Measurements from ENCODE around the gene TMEM128.

TMEM128 gene

GRCh38 chr4:4289941-4290850 is 42.2 kb upstream of the TMEM128 start, which contains the start of the genes LYAR and ZBTB49:
LYAR (minus strand) TSS chr4:4290154; CDS start chr4:4283742, 6,412 bp downstream.
ZBTB49 (plus strand) TSS chr4:4290251; CDS start chr4:4299946, 9,695 bp downstream.
- Histone ChIP-seq H3K9me3 (ENCODE audit: insufficient read depth, low read length) (no peaks in the 10 kb centered on the region), H3K27ac (ENCODE audit: low read length) (peak within 1 kb of the TSS; percentile 39), H3K4me3 (ENCODE audit: low read length) (peak within 1 kb of the TSS; percentile 93), H3K4me1 (ENCODE audit: low read length) (peaks cover 21% of the 10 kb centered on the region), H3K79me2 (ENCODE audit: low read length) (peaks cover 95% of the 10 kb centered on the region), H3K36me3 (replicated peaks; ENCODE audit: low read depth, low read length) (peaks cover 28% of the 10 kb centered on the region), H2AFZ (ENCODE audit: low read depth, low read length) (no peak within 1 kb of the TSS; the same call in 1 of the 2 replicates), H3K9ac (ENCODE audit: low read length) (peak within 1 kb of the TSS; percentile 91), H3K4me2 (ENCODE audit: low read length) (peak within 1 kb of the TSS; percentile 96), H3K27me3 (ENCODE audit: low read depth, low read length) (no peaks in the 10 kb centered on the region), H4K20me1 (ENCODE audit: insufficient read depth, low read length) (peaks cover 11% of the 10 kb centered on the region)
- TF ChIP-seq CTCF (IDR thresholded peaks at IDR 0.05; ENCODE audit: low read depth, low read length) (no peak), EZH2phosphoT487 (IDR thresholded peaks at IDR 0.05; ENCODE audit: low read depth) (no peak)

- Histone ChIP-seq H3K79me2 (ENCODE audit: low read length) (peaks cover 95% of the 10 kb centered on the region), H2AFZ (ENCODE audit: low read depth, low read length) (no peak overlapping the region), H3K4me2 (ENCODE audit: low read length) (peak overlapping the region; percentile 96), H3K27ac (ENCODE audit: low read length) (peak overlapping the region; percentile 39), H3K9ac (ENCODE audit: low read length) (peak overlapping the region; percentile 91), H4K20me1 (ENCODE audit: insufficient read depth, low read length) (peaks cover 11% of the 10 kb centered on the region), H3K27me3 (ENCODE audit: low read depth, low read length) (no peaks in the 10 kb centered on the region), H3K9me3 (ENCODE audit: insufficient read depth, low read length) (no peaks in the 10 kb centered on the region), H3K4me1 (ENCODE audit: low read length) (peaks cover 21% of the 10 kb centered on the region), H3K4me3 (ENCODE audit: low read length) (peak overlapping the region; percentile 93), H3K36me3 (replicated peaks; ENCODE audit: low read depth, low read length) (peaks cover 34% of the 10 kb centered on the region)
- no peak for TF ChIP-seq EZH2phosphoT487 (IDR thresholded peaks at IDR 0.05; ENCODE audit: low read depth)
These were observed 41.5 kb upstream of the TMEM128 start for GRCh38 chr4:4289597-4289940.

DNA sequence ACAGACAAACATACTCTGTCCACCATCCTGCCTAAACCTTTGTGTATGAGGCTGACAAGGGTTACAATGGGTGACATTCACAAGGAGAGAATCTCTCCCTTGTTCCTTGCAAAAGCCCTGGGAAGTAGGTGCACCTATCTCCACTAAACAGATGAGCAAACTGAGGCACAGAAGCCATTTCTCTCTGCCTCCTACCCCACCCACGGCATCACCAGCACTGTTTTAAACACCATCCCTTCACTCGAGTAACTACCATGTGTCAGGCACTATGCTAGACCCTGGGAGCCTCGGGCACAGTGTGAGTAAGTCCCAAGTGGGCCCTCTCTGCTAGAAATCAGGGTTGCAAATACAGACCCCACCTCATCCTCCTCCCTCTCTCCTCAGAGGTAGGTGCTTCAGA is 41.0 kb upstream of the TMEM128 start:
- peaks cover 21% of the 10 kb centered on the region for H3K4me1 ChIP-seq (ENCODE audit: low read length)
- H3K4me2 ChIP-seq (ENCODE audit: low read length): peak overlapping the region; percentile 96
- H3K36me3 ChIP-seq (replicated peaks; ENCODE audit: low read depth, low read length): peaks cover 38% of the 10 kb centered on the region
- TF ChIP-seq CTCF (IDR thresholded peaks at IDR 0.05; ENCODE audit: low read depth, low read length) (no peak), EZH2phosphoT487 (IDR thresholded peaks at IDR 0.05; ENCODE audit: low read depth) (no peak)
- no peaks in the 10 kb centered on the region for H3K27me3 ChIP-seq (ENCODE audit: low read depth, low read length)
- H3K9ac ChIP-seq (ENCODE audit: low read length): peak overlapping the region; percentile 91
- no peak overlapping the region for H2AFZ ChIP-seq (ENCODE audit: low read depth, low read length)
- H3K9me3 ChIP-seq (ENCODE audit: insufficient read depth, low read length): no peaks in the 10 kb centered on the region
- H4K20me1 ChIP-seq (ENCODE audit: insufficient read depth, low read length): peaks cover 11% of the 10 kb centered on the region
- H3K4me3 ChIP-seq (ENCODE audit: low read length): peak overlapping the region; percentile 93
- peak overlapping the region; percentile 39 for H3K27ac ChIP-seq (ENCODE audit: low read length)
- peaks cover 98% of the 10 kb centered on the region for H3K79me2 ChIP-seq (ENCODE audit: low read length)

GRCh38 chr4:4288098-4288497 is 40.1 kb upstream of the TMEM128 start:
- Histone ChIP-seq H3K9me3 (ENCODE audit: insufficient read depth, low read length) (no peaks in the 10 kb centered on the region), H3K4me2 (ENCODE audit: low read length) (no peak overlapping the region), H3K27me3 (ENCODE audit: low read depth, low read length) (no peaks in the 10 kb centered on the region), H4K20me1 (ENCODE audit: insufficient read depth, low read length) (peaks cover 11% of the 10 kb centered on the region), H3K9ac (ENCODE audit: low read length) (no peak overlapping the region), H2AFZ (ENCODE audit: low read depth, low read length) (no peak overlapping the region), H3K36me3 (replicated peaks; ENCODE audit: low read depth, low read length) (peaks cover 44% of the 10 kb centered on the region), H3K79me2 (ENCODE audit: low read length) (peaks cover 92% of the 10 kb centered on the region), H3K4me1 (ENCODE audit: low read length) (peaks cover 21% of the 10 kb centered on the region), H3K27ac (ENCODE audit: low read length) (no peak overlapping the region), H3K4me3 (ENCODE audit: low read length) (no peak overlapping the region)
- no peak for TF ChIP-seq CTCF (IDR thresholded peaks at IDR 0.05; ENCODE audit: low read depth, low read length)
- TF ChIP-seq EZH2phosphoT487 (IDR thresholded peaks at IDR 0.05; ENCODE audit: low read depth): no peak

Measured in OCI-LY3 (cell line).